Measurements from ENCODE around the gene NFIX. TPM values are rescaled to one million over a fixed set of nuclear protein-coding genes. Genes with fewer than 3 reads are reported as not detected.

The NFIX gene
- total RNA-seq, 1 donor from 2014 or later = 16.9 TPM

GRCh38 chr19:13020002-13020414 lies 24.7 kb downstream of the NFIX start:
- DNase-seq (ENCODE audit: low read depth in 2 of 2) = no peak

DNA sequence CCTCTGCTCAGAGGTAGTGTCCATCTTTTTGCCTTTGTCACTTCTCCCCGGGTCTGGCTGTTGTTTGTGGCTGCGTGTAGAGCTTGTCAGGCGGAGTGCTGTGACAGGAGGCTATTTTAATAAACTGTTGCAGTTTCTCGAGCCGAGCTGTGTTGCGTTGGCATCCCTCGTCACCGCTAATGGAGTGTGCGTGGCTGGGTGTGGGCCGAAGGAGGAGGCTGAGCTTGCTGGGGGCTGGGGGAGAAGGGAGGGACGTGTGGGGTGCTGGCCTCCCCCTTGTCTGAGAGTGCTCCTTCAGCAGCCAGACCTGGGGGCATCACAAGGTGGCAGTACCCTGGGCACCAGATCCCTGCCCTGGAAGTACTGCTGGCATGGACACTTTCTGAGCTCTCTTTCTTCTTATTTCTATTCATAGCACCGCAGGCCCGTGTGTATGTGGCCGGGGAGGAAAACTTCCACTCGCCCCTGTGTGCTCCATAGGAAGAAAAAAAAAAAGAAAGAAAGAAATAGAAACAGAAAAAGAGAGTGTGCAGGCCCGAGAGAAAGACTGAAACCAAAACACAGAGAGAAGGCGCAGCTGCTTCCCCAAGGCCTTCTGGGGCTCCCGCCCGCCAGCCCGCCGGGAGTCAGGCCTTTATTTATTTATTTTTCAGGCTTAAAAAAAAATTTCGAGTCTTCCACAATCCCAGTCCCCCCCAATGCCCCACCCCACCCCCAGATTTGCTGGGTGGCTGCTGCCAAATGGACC lies 27.0 kb downstream of the NFIX start:
- DNase-seq (ENCODE audit: low read depth in 2 of 2) = no peak

- peak; percentile 71 to 82 for DNase-seq (ENCODE audit: low read depth in 2 of 2)
Observed at GRCh38 chr19:13022859-13023636, 27.8 kb downstream of the NFIX start.

GRCh38 chr19:13023656-13024055 lies 28.4 kb downstream of the NFIX start:
- no peak for DNase-seq (ENCODE audit: low read depth in 2 of 2)

GRCh38 chr19:13024126-13024950 lies 29.1 kb downstream of the NFIX start:
- peak in 1 of 2 donors; percentile 42 for DNase-seq (ENCODE audit: low read depth in 2 of 2)

GRCh38 chr19:13024951-13025697 lies 29.8 kb downstream of the NFIX start:
- no peak for DNase-seq (ENCODE audit: low read depth in 2 of 2)

DNA sequence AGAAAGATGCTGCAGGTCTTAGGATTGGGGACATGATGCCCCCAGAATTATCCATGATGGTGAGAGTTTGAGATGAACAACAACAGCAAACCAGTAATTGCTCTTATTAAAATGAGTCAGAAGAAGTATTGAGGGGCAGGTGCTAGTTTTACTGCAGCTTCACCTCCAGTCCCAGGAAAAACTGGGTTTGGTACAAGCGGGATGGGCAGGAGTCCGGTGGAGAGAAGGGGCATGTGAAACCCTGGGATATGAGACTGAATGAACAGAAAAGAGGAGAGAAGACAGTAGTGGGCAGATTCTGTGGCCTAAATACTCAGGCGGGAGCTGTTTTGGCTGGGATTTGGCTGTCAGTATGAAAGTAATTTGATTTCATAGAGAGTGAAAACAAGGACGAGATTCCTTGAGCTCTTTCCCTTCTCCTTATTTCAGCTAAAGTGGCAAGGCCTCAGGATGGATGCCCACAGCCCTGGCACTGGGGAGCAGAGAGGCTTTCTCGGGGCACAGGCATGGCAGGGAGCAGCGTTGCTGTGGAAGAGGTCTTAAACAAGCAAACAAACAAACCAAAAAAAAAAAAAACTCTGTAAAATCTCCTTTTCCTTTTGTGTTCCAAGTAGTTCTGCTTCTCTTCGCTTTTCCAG lies 30.7 kb downstream of the NFIX start:
- no peak for DNase-seq (ENCODE audit: low read depth in 2 of 2)

GRCh38 chr19:13026462-13027370 lies 31.4 kb downstream of the NFIX start:
- DNase-seq (ENCODE audit: low read depth in 2 of 2) = peak; percentile 32 to 37

DNA sequence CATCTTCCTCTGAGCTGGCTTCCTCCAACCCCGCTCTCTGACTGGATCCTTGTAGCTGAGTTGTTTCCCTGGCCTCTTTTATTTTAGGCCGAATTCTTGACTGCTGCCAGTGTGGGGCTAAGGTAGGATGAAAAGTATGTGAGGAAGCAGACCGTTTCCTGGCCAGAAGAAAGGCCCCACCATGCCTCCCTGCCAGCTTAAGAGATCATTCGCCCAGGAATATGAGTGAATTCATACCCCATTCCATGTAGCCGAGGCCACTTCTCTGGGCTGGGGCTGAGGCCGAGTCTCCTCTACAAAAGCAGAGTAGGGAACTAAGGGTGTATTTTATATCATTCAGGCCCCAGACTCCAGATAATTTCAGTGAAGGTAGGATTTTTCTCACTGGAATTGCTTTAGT lies 32.3 kb downstream of the NFIX start:
- DNase-seq (ENCODE audit: low read depth in 2 of 2) = no peak

- no peak for DNase-seq (ENCODE audit: low read depth in 2 of 2)
Observed at GRCh38 chr19:13028027-13028426, 32.8 kb downstream of the NFIX start.

GRCh38 chr19:13029301-13029880 lies 34.1 kb downstream of the NFIX start:
- DNase-seq (ENCODE audit: low read depth in 2 of 2) = no peak

- peak in 1 of 2 donors; percentile 30 for DNase-seq (ENCODE audit: low read depth in 2 of 2)
Observed at GRCh38 chr19:13029893-13030292, 34.6 kb downstream of the NFIX start.

- no peak for DNase-seq (ENCODE audit: low read depth in 2 of 2)
Observed at GRCh38 chr19:13031917-13032623, 36.8 kb downstream of the NFIX start.

- no peak for DNase-seq (ENCODE audit: low read depth in 2 of 2)
Observed at GRCh38 chr19:13032837-13033236, 37.6 kb downstream of the NFIX start.

GRCh38 chr19:13033244-13033643 lies 38.0 kb downstream of the NFIX start:
- DNase-seq (ENCODE audit: low read depth in 2 of 2) = peak in 1 of 2 donors; percentile 35

GRCh38 chr19:13033819-13034611 lies 38.7 kb downstream of the NFIX start:
- peak; percentile 38 to 49 for DNase-seq (ENCODE audit: low read depth in 2 of 2)

DNA sequence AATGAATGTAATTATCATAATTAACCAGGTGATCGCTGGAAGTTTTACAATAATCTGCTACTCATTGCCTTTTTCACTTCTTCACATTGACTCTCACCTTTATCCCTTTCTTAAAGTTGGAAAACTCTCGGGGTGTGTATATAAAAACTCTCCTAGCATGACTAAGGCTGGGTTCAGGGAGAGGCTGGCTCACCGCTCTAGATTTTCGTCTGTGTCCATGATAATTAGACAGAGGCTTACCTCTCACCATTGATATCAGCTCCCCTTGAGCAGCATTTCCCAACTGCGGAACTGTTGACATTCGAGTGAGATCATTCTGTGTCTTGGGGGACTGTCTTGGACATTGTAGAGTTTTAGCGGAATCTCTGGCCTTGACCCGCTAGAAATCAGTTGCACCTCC lies 39.4 kb downstream of the NFIX start:
- DNase-seq (ENCODE audit: low read depth in 2 of 2) = no peak
